Fibroblast of skin of left quadriceps (primary cell): Measurements from ENCODE around the gene SPR.
"Not testable (repeated sequence)": the region's sequence is repeated elsewhere in the genome, so short reads cannot be mapped to it uniquely, and the experiment has no call there.

Experiments
- DNase-seq, 2 experiments: peaks; one replicate each; pipeline ENCODE4 v3.0.0-alpha.2; 2013; ENCODE audit warnings: low read depth in 2 of 2

SPR gene

GRCh38 chr2:72888438-72889202, 1.4 kb downstream of the SPR start:
- DNase-seq = no peak

GRCh38 chr2:72889991-72890390, 2.8 kb downstream of the SPR start:
- DNase-seq = no peak

GRCh38 chr2:72891091-72891818, 4.0 kb downstream of the SPR start:
- DNase-seq = no peak

- DNase-seq = peak; percentile 25
These were observed 5.4 kb downstream of the SPR start for GRCh38 chr2:72892506-72893173.

GRCh38 chr2:72893594-72894319, 6.5 kb downstream of the SPR start:
- peak; percentile 23 to 29 for DNase-seq

- DNase-seq = no peak
These were observed 7.3 kb downstream of the SPR start for GRCh38 chr2:72894514-72894913.

GRCh38 chr2:72895154-72895553, 7.9 kb downstream of the SPR start:
- no peak for DNase-seq

- peak in 1 of 2 experiments; percentile 20 for DNase-seq
These were observed 8.6 kb downstream of the SPR start for GRCh38 chr2:72895759-72896281.

GRCh38 chr2:72896446-72896845, 9.2 kb downstream of the SPR start:
- peak in 1 of 2 experiments; percentile 19 for DNase-seq

GRCh38 chr2:72897785-72898584, 10.8 kb downstream of the SPR start:
- DNase-seq = no peak

GRCh38 chr2:72898585-72898906, 11.3 kb downstream of the SPR start:
- no peak for DNase-seq

- no peak for DNase-seq
These were observed 13.1 kb downstream of the SPR start for GRCh38 chr2:72900191-72900825.

- DNase-seq = no peak
These were observed 14.2 kb downstream of the SPR start for GRCh38 chr2:72901426-72901825.

GRCh38 chr2:72907369-72907768, 20.2 kb downstream of the SPR start:
- DNase-seq = not testable (repeated sequence)

- no peak for DNase-seq
These were observed 21.5 kb downstream of the SPR start for GRCh38 chr2:72908741-72909140.

- no peak for DNase-seq
These were observed 24.0 kb downstream of the SPR start for GRCh38 chr2:72911256-72911655.

- no peak for DNase-seq
These were observed 26.4 kb downstream of the SPR start for GRCh38 chr2:72913486-72914205.

- no peak for DNase-seq
These were observed 27.0 kb downstream of the SPR start for GRCh38 chr2:72914206-72914559.

GRCh38 chr2:72914589-72915319, 27.5 kb downstream of the SPR start:
- no peak for DNase-seq
